HCT116 (cell line): ENCODE data around the gene NT5C2. TPM values are rescaled to one million over a fixed set of nuclear protein-coding genes. Genes with fewer than 3 reads are reported as not detected.

Experiments used
- ATAC-seq: fragments of 200-7000 bp; cut with Tn5 transposase; 2 replicates; pipeline ENCODE4 v1.9.1; 2020; ENCODE audit warnings: mild to moderate bottlenecking, moderate library complexity
- BruUV-seq: library from RNA; stranded (reverse); fragments of 400-500 nt; replicated peaks from 2 replicates; lab custom pipeline; 2021; lab: Mats Ljungman, UMichigan
- CTCF ChIA-PET: fragments of 300-600 bp; sonication (Branson Sonifier 250); formaldehyde crosslinking; loops from one replicate; lab custom pipeline; 2021; ENCODE audit warnings: antibody characterized with exemption; lab: Charles Lee
- POLR2A ChIA-PET: fragments of 300-600, 350-600 bp; sonication (Branson Sonifier 250); formaldehyde crosslinking; loops from one replicate; lab custom pipeline; 2021; ENCODE audit warnings: antibody characterized with exemption; lab: Charles Lee
- RAD21 ChIA-PET, 2 experiments: fragments of 300-600 bp; sonication (Branson Sonifier 250); formaldehyde crosslinking; loops; one replicate each; lab custom pipeline; 2023; ENCODE audit warnings: low total read pairs in 2 of 2; ENCODE audit not compliant: uncharacterized antibody in 2 of 2, unreplicated experiment in 2 of 2, low non-redundant PET in 1 of 2; lab: Charles Lee
- DNase-seq: peaks from one replicate; pipeline ENCODE4 v3.0.0-alpha.2; 2010; ENCODE audit warnings: low read depth, low spot score
- H2AFZ ChIP-seq: fragments of 200-600 bp; shearing (Covaris generic), sonication (generic); 2 replicates; pipeline ENCODE4 v1.6.1; 2017; ENCODE audit warnings: low read depth, mixed run types, mixed read lengths, antibody characterized with exemption, low read length; ENCODE audit not compliant: poor library complexity, severe bottlenecking
- H3K27ac ChIP-seq: 2 replicates; pipeline ENCODE4 v1.5.1; 2012; ENCODE audit warnings: low read depth, low read length
- H3K27me3 ChIP-seq: fragments of 200-600 bp; sonication (generic); 2 replicates; pipeline ENCODE4 v1.6.1; 2016; ENCODE audit warnings: mixed run types, low read length, mixed read lengths; ENCODE audit not compliant: insufficient read depth
- H3K36me3 ChIP-seq, 2 experiments: fragments of 200-500 bp in 1 of 2; fragments of 200-600 bp in 1 of 2; sonication (Bioruptor generic) in 1 of 2; sonication (generic) in 1 of 2; 2 replicates each; pipeline versions ENCODE4 v1.5.1 to v1.6.1; 2014 to 2016; ENCODE audit warnings: low read length in 2 of 2, inconsistent platforms in 1 of 2, mixed read lengths in 1 of 2, mixed run types in 1 of 2; ENCODE audit not compliant: insufficient read depth in 2 of 2, control insufficient read depth in 1 of 2
- H3K4me1 ChIP-seq, 2 experiments: fragments of 200-600 bp in 1 of 2; sonication (generic) in 1 of 2; 2 replicates each; pipeline versions ENCODE4 v1.5.1 to v1.6.1; 2012 to 2017; ENCODE audit warnings: low read length in 2 of 2, inconsistent platforms in 1 of 2, mild to moderate bottlenecking in 1 of 2, mixed read lengths in 1 of 2, mixed run types in 1 of 2, moderate library complexity in 1 of 2; ENCODE audit not compliant: insufficient read depth in 2 of 2, control insufficient read depth in 1 of 2
- H3K4me2 ChIP-seq: fragments of 200-600 bp; sonication (generic); 2 replicates; pipeline ENCODE4 v1.6.1; 2017; ENCODE audit warnings: mixed run types, low read length, mixed read lengths
- H3K4me3 ChIP-seq, 2 experiments: fragments of 200-600 bp in 1 of 2; sonication (generic) in 1 of 2; replicated peaks in 1 of 2; 2 replicates each; pipeline ENCODE4 v1.5.1; 2011 to 2016; ENCODE audit warnings: low read length in 2 of 2, control low read depth in 1 of 2, low read depth in 1 of 2, mild to moderate bottlenecking in 1 of 2, mixed read lengths in 1 of 2, mixed run types in 1 of 2
- H3K79me2 ChIP-seq: fragments of 200-600 bp; sonication (generic); 2 replicates; pipeline ENCODE4 v1.6.1; 2017; ENCODE audit warnings: mild to moderate bottlenecking, mixed run types, low read length, moderate library complexity, mixed read lengths; ENCODE audit not compliant: insufficient read depth
- H3K9ac ChIP-seq: fragments of 200-600 bp; sonication (generic); 2 replicates; pipeline ENCODE4 v1.6.1; 2016; ENCODE audit warnings: low read length, mixed read lengths
- H3K9me2 ChIP-seq: fragments of 200-600 bp; sonication (generic), shearing (Covaris generic); 2 replicates; pipeline ENCODE4 v1.6.1; 2017; ENCODE audit warnings: mixed run types, mild to moderate bottlenecking, moderate library complexity; ENCODE audit not compliant: insufficient read depth
- H3K9me3 ChIP-seq, 2 experiments: fragments of 200-500 bp in 1 of 2; fragments of 200-600 bp in 1 of 2; sonication (Bioruptor generic) in 1 of 2; sonication (generic) in 1 of 2; 2 replicates each; pipeline ENCODE4 v1.6.1; 2014 to 2017; ENCODE audit warnings: low read length in 2 of 2, mixed read lengths in 2 of 2, inconsistent platforms in 1 of 2, low read depth in 1 of 2, mild to moderate bottlenecking in 1 of 2, mixed run types in 1 of 2, moderate library complexity in 1 of 2; ENCODE audit not compliant: control insufficient read depth in 1 of 2, insufficient read depth in 1 of 2
- H4K20me1 ChIP-seq: fragments of 200-600 bp; sonication (generic), shearing (Covaris generic); 2 replicates; pipeline ENCODE4 v1.6.1; 2017; ENCODE audit warnings: mixed run types, mild to moderate bottlenecking, moderate library complexity; ENCODE audit not compliant: insufficient read depth
- EZH2phosphoT487 ChIP-seq: fragments of 200-600 bp; IDR thresholded peaks from 2 replicates; pipeline ENCODE4 v1.6.1; 2018; ENCODE audit warnings: antibody characterized with exemption, borderline replicate concordance
- JUND ChIP-seq: IDR thresholded peaks from 2 replicates; pipeline ENCODE4 v1.6.1; 2012
- SIN3A ChIP-seq: IDR thresholded peaks from 2 replicates; pipeline ENCODE4 v1.6.1; 2012; ENCODE audit warnings: low read depth
- SRF ChIP-seq: IDR thresholded peaks from 2 replicates; pipeline ENCODE4 v1.6.1; 2012; ENCODE audit warnings: low read depth
- TCF7L2 ChIP-seq: IDR thresholded peaks from 2 replicates; pipeline ENCODE4 v1.7.0; 2011; ENCODE audit warnings: borderline replicate concordance, inconsistent platforms; ENCODE audit not compliant: insufficient read depth, insufficient read length; ENCODE audit errors: extremely low read depth
- intact Hi-C: fragments of 100-400 bp; cut with micrococcal nuclease; formaldehyde crosslinking; loops from 2 replicates; pipeline ENCODE4 v1.10.0; 2022
- total RNA-seq: library from RNA; stranded (reverse); gene quantifications from one replicate; pipeline ENCODE4 v1.2.1, GENCODE V29; 2021; ENCODE audit not compliant: unreplicated experiment
- TF ChIP-seq, protein P1 (sequence below), 3 experiments: fragments of 200-600 bp in 1 of 3; sonication (generic) in 1 of 3; IDR thresholded peaks in 2 of 3; conservative IDR thresholded peaks in 1 of 3; 2 replicates each; pipeline ENCODE4 v1.5.1; 2012 to 2017; ENCODE audit warnings: low read depth in 2 of 3, low read length in 2 of 3, antibody characterized with exemption in 1 of 3, borderline replicate concordance in 1 of 3, control low read depth in 1 of 3, mild to moderate bottlenecking in 1 of 3, mixed read lengths in 1 of 3, mixed run types in 1 of 3, moderate library complexity in 1 of 3; ENCODE audit not compliant: insufficient read depth in 1 of 3
- TF ChIP-seq, protein P2 (sequence below): IDR thresholded peaks from 2 replicates; pipeline ENCODE4 v1.6.1; 2011; ENCODE audit warnings: mild to moderate bottlenecking, low read length, moderate library complexity; ENCODE audit not compliant: insufficient replicate concordance; ENCODE audit errors: extremely low read depth

Gene NT5C2
- total RNA-seq, 1 experiment from 2014 or later, result 63.0 TPM

DNA sequence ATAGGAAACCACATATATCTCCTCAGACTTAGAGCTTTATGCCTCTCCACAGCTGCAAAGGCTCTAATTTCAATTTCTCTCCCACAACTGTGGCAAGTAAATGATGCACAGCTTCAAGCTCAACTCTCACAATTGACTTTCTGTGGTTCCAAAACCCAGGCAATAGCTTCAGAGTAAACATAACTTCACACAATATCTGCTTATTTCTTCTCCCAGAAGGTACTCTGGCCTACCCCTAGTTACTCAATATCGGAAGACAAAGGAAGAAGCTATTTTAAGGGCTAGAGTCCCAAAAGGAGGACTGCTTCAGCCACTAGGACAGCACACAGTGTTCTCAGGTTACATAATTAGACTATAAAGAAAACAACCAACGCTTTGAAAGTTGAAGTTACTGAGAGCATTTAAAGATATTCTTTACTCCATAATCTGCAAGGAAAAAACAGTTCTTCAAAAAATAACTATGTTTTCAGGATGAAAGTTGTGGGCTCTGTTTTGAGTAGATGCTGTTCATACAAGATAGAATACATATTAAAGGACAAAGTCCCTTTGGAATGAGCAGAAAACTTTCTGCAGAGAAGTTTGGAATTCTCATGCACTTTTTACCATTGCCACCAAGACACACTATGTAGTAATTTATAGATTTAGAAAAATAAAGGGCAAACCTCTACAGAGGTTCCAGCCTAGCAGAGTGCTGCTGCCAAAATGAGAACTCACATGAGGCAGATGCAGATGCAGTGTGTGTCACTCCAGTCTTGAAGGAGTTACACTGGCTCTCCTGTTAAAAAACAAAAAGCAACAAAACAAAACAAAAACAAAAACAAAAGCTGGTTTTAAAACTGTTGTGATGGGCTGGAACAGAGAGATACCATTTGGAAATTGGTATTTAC, 81.8 kb downstream of the NT5C2 start:
- no peak for ATAC-seq
- TF ChIP-seq EZH2phosphoT487 (no peak), TCF7L2 (no peak), SRF (no peak), JUND (no peak), SIN3A (no peak)
- TF ChIP-seq, protein P1, sequence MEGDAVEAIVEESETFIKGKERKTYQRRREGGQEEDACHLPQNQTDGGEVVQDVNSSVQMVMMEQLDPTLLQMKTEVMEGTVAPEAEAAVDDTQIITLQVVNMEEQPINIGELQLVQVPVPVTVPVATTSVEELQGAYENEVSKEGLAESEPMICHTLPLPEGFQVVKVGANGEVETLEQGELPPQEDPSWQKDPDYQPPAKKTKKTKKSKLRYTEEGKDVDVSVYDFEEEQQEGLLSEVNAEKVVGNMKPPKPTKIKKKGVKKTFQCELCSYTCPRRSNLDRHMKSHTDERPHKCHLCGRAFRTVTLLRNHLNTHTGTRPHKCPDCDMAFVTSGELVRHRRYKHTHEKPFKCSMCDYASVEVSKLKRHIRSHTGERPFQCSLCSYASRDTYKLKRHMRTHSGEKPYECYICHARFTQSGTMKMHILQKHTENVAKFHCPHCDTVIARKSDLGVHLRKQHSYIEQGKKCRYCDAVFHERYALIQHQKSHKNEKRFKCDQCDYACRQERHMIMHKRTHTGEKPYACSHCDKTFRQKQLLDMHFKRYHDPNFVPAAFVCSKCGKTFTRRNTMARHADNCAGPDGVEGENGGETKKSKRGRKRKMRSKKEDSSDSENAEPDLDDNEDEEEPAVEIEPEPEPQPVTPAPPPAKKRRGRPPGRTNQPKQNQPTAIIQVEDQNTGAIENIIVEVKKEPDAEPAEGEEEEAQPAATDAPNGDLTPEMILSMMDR (IDR thresholded peaks at IDR 0.05 in 2 of 3, conservative IDR thresholded peaks at IDR 0.05 in 1 of 3; ENCODE audit: borderline replicate concordance in 1 of 3, insufficient read depth in 1 of 3, low read depth in 2 of 3, low read length in 2 of 3), result no peak
- TF ChIP-seq, protein P2, sequence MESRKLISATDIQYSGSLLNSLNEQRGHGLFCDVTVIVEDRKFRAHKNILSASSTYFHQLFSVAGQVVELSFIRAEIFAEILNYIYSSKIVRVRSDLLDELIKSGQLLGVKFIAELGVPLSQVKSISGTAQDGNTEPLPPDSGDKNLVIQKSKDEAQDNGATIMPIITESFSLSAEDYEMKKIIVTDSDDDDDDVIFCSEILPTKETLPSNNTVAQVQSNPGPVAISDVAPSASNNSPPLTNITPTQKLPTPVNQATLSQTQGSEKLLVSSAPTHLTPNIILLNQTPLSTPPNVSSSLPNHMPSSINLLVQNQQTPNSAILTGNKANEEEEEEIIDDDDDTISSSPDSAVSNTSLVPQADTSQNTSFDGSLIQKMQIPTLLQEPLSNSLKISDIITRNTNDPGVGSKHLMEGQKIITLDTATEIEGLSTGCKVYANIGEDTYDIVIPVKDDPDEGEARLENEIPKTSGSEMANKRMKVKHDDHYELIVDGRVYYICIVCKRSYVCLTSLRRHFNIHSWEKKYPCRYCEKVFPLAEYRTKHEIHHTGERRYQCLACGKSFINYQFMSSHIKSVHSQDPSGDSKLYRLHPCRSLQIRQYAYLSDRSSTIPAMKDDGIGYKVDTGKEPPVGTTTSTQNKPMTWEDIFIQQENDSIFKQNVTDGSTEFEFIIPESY, result no peak
- TF ChIP-seq, all 23 proteins: peak for 0
- H3K4me1 ChIP-seq, result peaks cover 6 to 9% of the 10 kb centered on the region in 2 experiments; a peak in 3 of 4 replicates
- BruUV-seq, result no TSS peak
- no peaks in the 10 kb centered on the region for H3K36me3 ChIP-seq
- CTCF ChIA-PET, result interaction anchor here (1.1 kb wide), 1 partner anchor 133 kb away, joined by 4 read pairs; no protein-coding TSS in a partner anchor
- no peak overlapping the region for H3K4me2 ChIP-seq
- intact Hi-C loops, result no loop called here
- H3K27me3 ChIP-seq, result no peaks in the 10 kb centered on the region
- no peaks in the 10 kb centered on the region for H4K20me1 ChIP-seq
- RAD21 ChIA-PET, result no interaction called here
- H2AFZ ChIP-seq, result no peak overlapping the region
- no peaks in the 10 kb centered on the region for H3K9me2 ChIP-seq
- no peak overlapping the region for H3K9ac ChIP-seq
- DNase-seq, result no peak
- no peak overlapping the region for H3K27ac ChIP-seq
- H3K79me2 ChIP-seq, result peaks cover 33% of the 10 kb centered on the region
- POLR2A ChIA-PET, result no interaction called here
- no peak overlapping the region for H3K4me3 ChIP-seq
- H3K9me3 ChIP-seq, result no peaks in the 10 kb centered on the region
